AG10803 (cell line): Measurements from ENCODE around the gene PHB1.

ENCODE experiments used
- DNase-seq: peaks from one replicate; pipeline ENCODE4 v3.0.0; 2010; ENCODE audit warnings: low read depth
- H3K4me3 ChIP-seq: 2 replicates; pipeline ENCODE4 v1.5.1; 2011; ENCODE audit warnings: mild to moderate bottlenecking, low read length, control low read depth
- TF ChIP-seq, protein P1 (sequence below): conservative IDR thresholded peaks from 2 replicates; pipeline ENCODE4 v1.5.1; 2011; ENCODE audit warnings: mild to moderate bottlenecking, low read length, control low read depth, inconsistent platforms

The PHB1 gene

GRCh38 chr17:49364119-49364518 lies 50.6 kb downstream of the PHB1 start:
- TF ChIP-seq, protein P1, sequence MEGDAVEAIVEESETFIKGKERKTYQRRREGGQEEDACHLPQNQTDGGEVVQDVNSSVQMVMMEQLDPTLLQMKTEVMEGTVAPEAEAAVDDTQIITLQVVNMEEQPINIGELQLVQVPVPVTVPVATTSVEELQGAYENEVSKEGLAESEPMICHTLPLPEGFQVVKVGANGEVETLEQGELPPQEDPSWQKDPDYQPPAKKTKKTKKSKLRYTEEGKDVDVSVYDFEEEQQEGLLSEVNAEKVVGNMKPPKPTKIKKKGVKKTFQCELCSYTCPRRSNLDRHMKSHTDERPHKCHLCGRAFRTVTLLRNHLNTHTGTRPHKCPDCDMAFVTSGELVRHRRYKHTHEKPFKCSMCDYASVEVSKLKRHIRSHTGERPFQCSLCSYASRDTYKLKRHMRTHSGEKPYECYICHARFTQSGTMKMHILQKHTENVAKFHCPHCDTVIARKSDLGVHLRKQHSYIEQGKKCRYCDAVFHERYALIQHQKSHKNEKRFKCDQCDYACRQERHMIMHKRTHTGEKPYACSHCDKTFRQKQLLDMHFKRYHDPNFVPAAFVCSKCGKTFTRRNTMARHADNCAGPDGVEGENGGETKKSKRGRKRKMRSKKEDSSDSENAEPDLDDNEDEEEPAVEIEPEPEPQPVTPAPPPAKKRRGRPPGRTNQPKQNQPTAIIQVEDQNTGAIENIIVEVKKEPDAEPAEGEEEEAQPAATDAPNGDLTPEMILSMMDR, result no peak
- H3K4me3 ChIP-seq, result no peak overlapping the region
- no peak for DNase-seq

- H3K4me3 ChIP-seq, result no peak overlapping the region
- TF ChIP-seq, protein P1, result no peak
- DNase-seq, result no peak
These were observed 51.4 kb downstream of the PHB1 start for GRCh38 chr17:49363251-49363650.

DNA sequence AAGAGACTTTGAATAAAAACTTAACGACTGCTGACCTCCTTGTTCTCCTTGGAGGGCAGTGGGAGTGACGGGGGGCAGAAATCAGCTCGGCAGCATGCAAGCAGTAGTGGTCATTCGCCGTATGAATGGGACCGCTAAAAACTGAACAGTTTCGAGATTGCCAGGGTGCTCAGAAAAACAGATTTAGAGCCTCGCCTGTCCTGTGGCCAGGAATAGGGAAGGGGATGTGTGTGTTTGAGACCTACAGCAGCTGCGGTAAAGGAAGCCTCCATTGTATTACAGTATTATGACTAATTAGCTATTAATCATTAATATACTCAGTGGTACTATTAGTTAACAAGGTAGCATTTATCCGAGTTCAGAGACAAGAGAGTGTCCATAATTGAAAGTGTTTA lies 52.0 kb downstream of the PHB1 start:
- TF ChIP-seq, protein P1, result no peak
- no peak for DNase-seq
- H3K4me3 ChIP-seq, result peak overlapping the region; percentile 63

DNA sequence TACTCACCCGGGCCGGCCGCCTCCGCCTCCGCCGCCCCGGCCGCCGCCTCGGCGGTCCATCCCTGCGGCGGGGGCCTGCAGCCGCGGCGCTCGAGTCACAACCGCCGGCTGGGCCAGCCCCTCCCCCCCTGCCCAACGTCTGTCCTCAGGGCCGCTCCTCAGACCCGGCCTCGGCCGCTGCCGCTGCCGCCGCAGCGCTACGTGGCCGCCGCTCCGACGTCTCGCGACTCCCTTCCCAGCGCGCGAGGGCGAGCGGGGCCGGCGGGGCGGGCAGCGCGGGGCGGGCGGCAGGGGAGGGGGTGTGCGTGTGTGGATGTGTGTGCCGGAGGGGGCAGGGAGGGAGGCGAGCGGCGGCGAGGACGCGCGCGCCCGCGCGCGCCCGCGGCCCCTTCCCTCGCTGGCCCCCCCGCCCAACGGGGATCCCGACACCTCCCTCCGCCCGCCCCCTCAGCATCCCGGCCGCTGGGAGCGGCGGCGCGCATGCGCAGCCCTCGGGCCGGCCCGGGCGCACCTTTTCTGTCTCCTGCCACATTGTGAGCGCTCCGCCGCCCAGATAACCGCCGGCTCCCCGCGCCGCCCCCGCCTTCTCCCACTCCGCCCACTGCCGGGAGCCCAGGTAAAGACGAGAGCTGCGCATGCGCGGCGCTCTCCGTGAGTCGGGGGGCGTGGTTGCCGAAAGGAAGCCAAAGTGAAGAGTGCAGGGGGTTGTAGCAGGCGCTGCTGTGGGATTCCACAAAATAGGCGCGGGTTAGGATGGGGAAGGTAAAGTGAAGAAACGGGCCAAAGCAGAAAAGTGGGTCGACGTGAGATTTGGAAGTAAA lies 52.6 kb downstream of the PHB1 start, which contains the start of gene ZNF652:
TSS of gene ZNF652 (minus strand) at position 349 of the 821 bp plus-strand sequence. CDS start 44,525 bp downstream, outside the sequence.
- peak; percentile 80 for DNase-seq
- TF ChIP-seq, protein P1, result no peak
- peak within 1 kb of the TSS; percentile 89 for H3K4me3 ChIP-seq

GRCh38 chr17:49361129-49361901 lies 53.4 kb downstream of the PHB1 start:
- no peak for DNase-seq
- TF ChIP-seq, protein P1, result no peak
- H3K4me3 ChIP-seq, result peak overlapping the region; percentile 89

DNA sequence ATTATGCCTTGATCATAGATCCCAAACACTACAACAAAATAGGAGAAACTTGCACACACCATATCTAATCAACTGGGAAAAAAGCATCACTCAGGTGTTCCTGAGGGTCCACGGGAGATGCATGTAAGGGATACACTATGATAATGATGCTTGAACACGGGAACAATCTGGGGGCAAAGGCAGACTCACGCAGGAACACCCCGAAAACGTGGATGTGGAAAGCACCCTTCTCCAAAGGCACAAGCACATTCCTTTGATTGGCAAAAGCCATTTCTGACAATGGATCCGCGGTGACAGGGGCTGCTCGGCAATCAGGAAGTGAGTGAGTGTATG lies 53.9 kb downstream of the PHB1 start:
- TF ChIP-seq, protein P1, result no peak
- H3K4me3 ChIP-seq, result peak overlapping the region; percentile 89
- DNase-seq, result no peak
